A549 (cell line): ENCODE data around the gene HOXD8. TPM values are rescaled to one million over a fixed set of nuclear protein-coding genes. Genes with fewer than 3 reads are reported as not detected.

Source experiments
- ATAC-seq, 2 experiments: fragments of 200-7000 bp in 1 of 2; fragments of >200 bp in 1 of 2; cut with Nextera tagmentation in 1 of 2; cut with Tn5 transposase in 1 of 2; 3 replicates each; pipeline versions ENCODE4 v1.8.0 to v1.9.1; 2018 to 2020; ENCODE audit warnings: mild to moderate bottlenecking in 1 of 2, moderate library complexity in 1 of 2
- CTCF ChIA-PET: fragments of 300-600 bp; sonication (Branson Sonifier 250); formaldehyde crosslinking; extraction: SDS; loops from one replicate; lab custom pipeline; 2021; ENCODE audit warnings: antibody characterized with exemption, inconsistent platforms; lab: Yijun Ruan, JAX
- POLR2A ChIA-PET: fragments of 350-600 bp; formaldehyde crosslinking; extraction: SDS; loops from one replicate; lab custom pipeline; 2021; ENCODE audit warnings: antibody characterized with exemption, inconsistent platforms; lab: Yijun Ruan, JAX
- DNase-seq, 2 experiments: peaks; one replicate each; pipeline versions ENCODE4 v3.0.0 to v3.0.0-alpha.2; 2011 to 2016; ENCODE audit warnings: low read depth in 1 of 2, low spot score in 1 of 2
- FAIRE-seq: peaks from 2 replicates; lab custom pipeline; 2011; peaks lifted over from hg19 to GRCh38; lab: Jason Lieb, UNC
- H3K27ac ChIP-seq, 2 experiments: fragments of >200 bp; sonication (Bioruptor Twin); formaldehyde crosslinking; 3 replicates each; pipeline ENCODE4 v1.5.1; 2016 to 2017
- H3K4me1 ChIP-seq: fragments of >200 bp; sonication (Bioruptor Twin); formaldehyde crosslinking; 3 replicates; pipeline ENCODE4 v1.6.1; 2016
- H3K4me2 ChIP-seq: fragments of >200 bp; sonication (Bioruptor Twin); formaldehyde crosslinking; 3 replicates; pipeline ENCODE4 v1.6.1; 2016
- H3K4me3 ChIP-seq: fragments of >200 bp; sonication (Bioruptor Twin); formaldehyde crosslinking; 3 replicates; pipeline ENCODE4 v1.5.1; 2016
- H3K9me3 ChIP-seq: fragments of >200 bp; sonication (Bioruptor Twin); formaldehyde crosslinking; 3 replicates; pipeline ENCODE4 v1.6.1; 2016
- CEBPB ChIP-seq, 2 experiments: fragments of >200 bp in 1 of 2; sonication (Bioruptor Twin) in 1 of 2; formaldehyde crosslinking in 1 of 2; IDR thresholded peaks; 2 replicates each; pipeline ENCODE4 v1.6.1; 2012 to 2016
- CHD2 ChIP-seq: fragments of 150-350 bp; IDR thresholded peaks from 2 replicates; pipeline ENCODE4 v1.6.1; 2014; ENCODE audit warnings: low read length; ENCODE audit not compliant: partially characterized antibody
- CHD4 ChIP-seq: fragments of 200-600 bp; sonication (generic); IDR thresholded peaks from 2 replicates; pipeline ENCODE4 v1.6.1; 2016; ENCODE audit warnings: antibody characterized with exemption, mild to moderate bottlenecking, borderline replicate concordance
- EHF ChIP-seq: fragments of 250-450 bp; sonication (Bioruptor Pico); IDR thresholded peaks from 2 replicates; pipeline ENCODE4 v1.5.0; 2020; ENCODE audit warnings: mild to moderate bottlenecking
- EP300 ChIP-seq, 2 experiments: fragments of >200 bp; sonication (Bioruptor Twin); formaldehyde crosslinking; IDR thresholded peaks; 2 replicates in 1 of 2; 3 replicates in 1 of 2; pipeline ENCODE4 v1.6.1; 2016 to 2017
- ESRRA ChIP-seq: fragments of 150-350 bp; IDR thresholded peaks from 2 replicates; pipeline ENCODE4 v1.6.1; 2014; ENCODE audit warnings: mild to moderate bottlenecking, low read length, borderline replicate concordance
- FOSB ChIP-seq: fragments of 250-450 bp; sonication (Bioruptor Pico); IDR thresholded peaks from 2 replicates; pipeline ENCODE4 v1.5.0; 2020; ENCODE audit warnings: mild to moderate bottlenecking, moderate library complexity
- FOXS1 ChIP-seq: fragments of 250-450 bp; sonication (Bioruptor Pico); IDR thresholded peaks from 2 replicates; pipeline ENCODE4 v1.5.0; 2020; ENCODE audit warnings: mild to moderate bottlenecking, moderate library complexity
- HEYL ChIP-seq: fragments of 250-450 bp; sonication (Bioruptor Pico); IDR thresholded peaks from 2 replicates; pipeline ENCODE4 v1.8.0; 2021; ENCODE audit warnings: mild to moderate bottlenecking, moderate library complexity
- KDM5A ChIP-seq: fragments of 200-600 bp; sonication (generic); IDR thresholded peaks from 2 replicates; pipeline ENCODE4 v1.6.1; 2016; ENCODE audit warnings: antibody characterized with exemption, mild to moderate bottlenecking
- NFE2L2 ChIP-seq: fragments of 150-350 bp; conservative IDR thresholded peaks from 2 replicates; pipeline ENCODE4 v1.6.1; 2014; ENCODE audit warnings: low read length
- POLR2A ChIP-seq: IDR thresholded peaks from 2 replicates; pipeline ENCODE4 v1.6.1; 2012; ENCODE audit warnings: mild to moderate bottlenecking, low read length
- RAD21 ChIP-seq, 2 experiments: fragments of >200 bp in 1 of 2; sonication (Bioruptor Twin) in 1 of 2; formaldehyde crosslinking in 1 of 2; IDR thresholded peaks in 1 of 2; conservative IDR thresholded peaks in 1 of 2; 2 replicates in 1 of 2; 3 replicates in 1 of 2; pipeline ENCODE4 v1.6.1; 2012 to 2018; ENCODE audit warnings: inconsistent platforms in 1 of 2
- SREBF2 ChIP-seq: fragments of 450-650 bp; IDR thresholded peaks from 2 replicates; pipeline ENCODE4 v1.6.1; 2014; ENCODE audit warnings: mild to moderate bottlenecking, moderate library complexity
- ZC3H11A ChIP-seq: fragments of 450-650 bp; IDR thresholded peaks from 2 replicates; pipeline ENCODE4 v1.6.1; 2014; ENCODE audit warnings: antibody characterized with exemption, mild to moderate bottlenecking
- WGBS: methylation state at CpG from one replicate; pipeline ENCODE4 v1.1.6; 2017; ENCODE audit errors: missing lambda C conversion rate; 5-methylcytosine and 5-hydroxymethylcytosine counted together
- polyA plus RNA-seq, 4 experiments: library from polyadenylated mRNA; depleted of rRNA in 3 of 4; stranded (reverse); fragments of >200 nt; fragmentation: RNase III in 1 of 4; extraction: RNeasy Plus Mini Kit Qiagen cat#74134 plus additional on column Dnase treatment in 1 of 4; gene quantifications; 2 replicates in 3 of 4; 3 replicates in 1 of 4; pipeline ENCODE4 v1.2.3, GENCODE V29; 2011 to 2017
- TF ChIP-seq, protein P1 (sequence below): IDR thresholded peaks from 2 replicates; pipeline ENCODE4 v1.6.1; 2012; ENCODE audit warnings: low read depth, borderline replicate concordance
- TF ChIP-seq, protein P2 (sequence below): fragments of 250-450 bp; sonication (Bioruptor Pico); IDR thresholded peaks from 2 replicates; pipeline ENCODE4 v1.5.0; 2021; ENCODE audit warnings: mild to moderate bottlenecking, moderate library complexity, borderline replicate concordance
- TF ChIP-seq, protein P3 (sequence below): IDR thresholded peaks from 2 replicates; pipeline ENCODE4 v1.6.1; 2012
- TF ChIP-seq, protein P4 (sequence below): fragments of >200 bp; sonication (Bioruptor Twin); formaldehyde crosslinking; IDR thresholded peaks from 2 replicates; pipeline ENCODE4 v1.6.1; 2016

HOXD8 gene
- polyA plus RNA-seq, 2 of the 4 experiments (the other 2 are of a cell fraction), result 3.8 to 8.5 TPM

DNA sequence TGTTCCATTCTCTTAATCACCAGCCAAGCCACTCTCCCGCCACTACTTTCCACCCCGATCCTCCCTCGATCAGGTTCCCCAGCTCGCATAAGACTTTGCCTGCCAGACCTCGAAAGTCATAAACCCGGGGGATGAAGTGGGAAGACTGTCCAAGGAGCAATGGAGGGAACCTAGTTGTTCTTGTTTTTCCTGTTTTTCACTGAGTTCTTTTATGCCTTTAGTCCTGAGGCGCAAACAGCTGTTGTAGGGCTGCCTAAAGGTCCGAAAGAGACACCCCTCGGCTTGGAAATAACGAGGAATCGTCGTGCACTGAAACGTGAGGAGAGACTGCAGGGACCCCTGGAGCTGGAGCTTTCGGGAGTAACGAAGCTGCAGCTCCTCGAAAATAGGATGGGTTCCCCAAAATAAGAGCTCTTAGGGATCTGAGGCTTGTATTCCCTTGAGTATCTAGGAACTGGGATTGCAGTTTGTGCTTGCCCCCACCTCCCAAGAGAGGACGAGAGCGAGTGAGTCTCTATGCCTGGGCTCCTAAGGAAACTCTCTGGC, 31.6 kb upstream of the HOXD8 start:
- peak; percentile 21 to 46; a peak in 4 of 6 replicates for ATAC-seq
- 7% methylated on average over 18 of the region's 18 CpGs for WGBS
- no peak for DNase-seq
- Histone ChIP-seq H3K4me1 (peaks cover 7% of the 10 kb centered on the region; the same call in 2 of the 3 replicates), H3K27ac (peak overlapping the region in 1 of 2 experiments; percentile 90; a peak in 3 of 6 replicates), H3K4me3 (peak overlapping the region; percentile 55), H3K4me2 (peak overlapping the region; percentile 84), H3K9me3 (no peaks in the 10 kb centered on the region)
- TF ChIP-seq CHD2 (no peak), RAD21 (conservative IDR thresholded peaks at IDR 0.05 in 1 of 2, IDR thresholded peaks at IDR 0.05 in 1 of 2) (0 out of 5 replicates have a peak, but pooled peaks of 1 of the 2 experiments have one; percentile 8), CEBPB (IDR thresholded peaks at IDR 0.05) (no peak), KDM5A (no peak), EP300 (IDR thresholded peaks at IDR 0.05) (no peak), FOXS1 (CRISPR knock-in tag) (no peak), POLR2A (no peak; the same call in 1 of the 2 replicates)
- TF ChIP-seq, protein P1, sequence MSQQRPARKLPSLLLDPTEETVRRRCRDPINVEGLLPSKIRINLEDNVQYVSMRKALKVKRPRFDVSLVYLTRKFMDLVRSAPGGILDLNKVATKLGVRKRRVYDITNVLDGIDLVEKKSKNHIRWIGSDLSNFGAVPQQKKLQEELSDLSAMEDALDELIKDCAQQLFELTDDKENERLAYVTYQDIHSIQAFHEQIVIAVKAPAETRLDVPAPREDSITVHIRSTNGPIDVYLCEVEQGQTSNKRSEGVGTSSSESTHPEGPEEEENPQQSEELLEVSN, result 0 out of 2 replicates have a peak, but pooled peaks have one; percentile 46
- CTCF ChIA-PET, result interaction anchor here (0.6 to 4.5 kb wide), 32 partner anchors 9 to 1443 kb away, joined by 3 to 57 read pairs (median 4); partner anchors contain the start of genes EVX2 and HOXD11
- POLR2A ChIA-PET, result interaction anchor here (0.5 to 1.1 kb wide), 2 partner anchors 13 to 35 kb away, joined by 3 to 4 read pairs; no protein-coding TSS in a partner anchor
- no peak for FAIRE-seq

DNA sequence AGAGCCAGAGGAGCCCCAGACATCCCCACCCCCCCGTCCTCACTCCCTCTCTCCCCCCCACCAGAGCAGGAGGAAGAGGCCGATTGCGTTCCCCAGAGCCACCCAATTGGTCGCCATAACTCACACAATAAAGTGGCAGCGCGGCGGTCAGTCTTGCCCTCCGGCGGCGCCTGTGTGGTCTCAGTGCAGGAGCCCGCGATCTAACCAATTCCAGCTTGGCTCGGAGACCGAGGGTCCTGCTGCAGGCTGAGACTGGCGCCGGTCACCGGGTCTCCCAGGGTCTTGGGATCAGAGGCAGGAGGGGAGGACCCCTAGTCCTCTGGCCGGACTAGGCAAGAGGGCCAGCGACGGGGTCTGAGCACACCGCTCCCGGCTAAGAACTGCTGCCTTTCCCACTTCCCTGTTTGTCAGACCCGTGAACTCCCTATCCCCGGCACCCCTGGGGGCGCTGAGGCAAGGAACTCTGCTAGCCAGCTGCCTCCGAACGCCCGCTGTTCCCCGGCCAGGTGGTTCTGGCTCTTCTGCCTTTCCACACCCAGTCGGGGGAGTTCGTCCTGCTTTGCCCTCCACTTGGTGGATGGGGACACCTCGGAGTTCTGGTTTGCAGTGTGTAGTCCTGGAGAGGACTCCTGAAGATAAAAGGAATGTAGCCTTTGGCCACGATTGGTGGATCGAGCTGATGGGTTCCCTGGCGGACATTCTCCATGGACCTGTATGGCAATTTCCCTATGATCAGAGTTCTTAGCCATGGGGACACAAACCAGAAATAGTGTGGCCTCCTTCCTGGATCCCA, 30.9 kb upstream of the HOXD8 start:
- peak overlapping the region in 1 of 2 experiments; percentile 90; a peak in 2 of 6 replicates for H3K27ac ChIP-seq
- ChIA-PET POLR2A (no interaction called here), CTCF (interaction anchor here (0.7 to 4.5 kb wide), 21 partner anchors 8 to 1067 kb away, joined by 3 to 57 read pairs (median 7); partner anchors contain the start of genes EVX2 and HOXD11)
- WGBS, result 66% methylated on average over 18 of the region's 35 CpGs
- TF ChIP-seq CHD4, result no peak
- no peak for TF ChIP-seq ESRRA
- TF ChIP-seq, protein P2, sequence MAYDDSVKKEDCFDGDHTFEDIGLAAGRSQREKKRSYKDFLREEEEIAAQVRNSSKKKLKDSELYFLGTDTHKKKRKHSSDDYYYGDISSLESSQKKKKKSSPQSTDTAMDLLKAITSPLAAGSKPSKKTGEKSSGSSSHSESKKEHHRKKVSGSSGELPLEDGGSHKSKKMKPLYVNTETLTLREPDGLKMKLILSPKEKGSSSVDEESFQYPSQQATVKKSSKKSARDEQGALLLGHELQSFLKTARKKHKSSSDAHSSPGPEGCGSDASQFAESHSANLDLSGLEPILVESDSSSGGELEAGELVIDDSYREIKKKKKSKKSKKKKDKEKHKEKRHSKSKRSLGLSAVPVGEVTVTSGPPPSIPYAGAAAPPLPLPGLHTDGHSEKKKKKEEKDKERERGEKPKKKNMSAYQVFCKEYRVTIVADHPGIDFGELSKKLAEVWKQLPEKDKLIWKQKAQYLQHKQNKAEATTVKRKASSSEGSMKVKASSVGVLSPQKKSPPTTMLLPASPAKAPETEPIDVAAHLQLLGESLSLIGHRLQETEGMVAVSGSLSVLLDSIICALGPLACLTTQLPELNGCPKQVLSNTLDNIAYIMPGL, result no peak
- no peak for TF ChIP-seq FOSB (CRISPR knock-in tag)
- no peak for TF ChIP-seq HEYL
- TF ChIP-seq POLR2A, result no peak
- TF ChIP-seq EHF (CRISPR knock-in tag), result no peak
- TF ChIP-seq ZC3H11A, result no peak
- TF ChIP-seq, protein P3, sequence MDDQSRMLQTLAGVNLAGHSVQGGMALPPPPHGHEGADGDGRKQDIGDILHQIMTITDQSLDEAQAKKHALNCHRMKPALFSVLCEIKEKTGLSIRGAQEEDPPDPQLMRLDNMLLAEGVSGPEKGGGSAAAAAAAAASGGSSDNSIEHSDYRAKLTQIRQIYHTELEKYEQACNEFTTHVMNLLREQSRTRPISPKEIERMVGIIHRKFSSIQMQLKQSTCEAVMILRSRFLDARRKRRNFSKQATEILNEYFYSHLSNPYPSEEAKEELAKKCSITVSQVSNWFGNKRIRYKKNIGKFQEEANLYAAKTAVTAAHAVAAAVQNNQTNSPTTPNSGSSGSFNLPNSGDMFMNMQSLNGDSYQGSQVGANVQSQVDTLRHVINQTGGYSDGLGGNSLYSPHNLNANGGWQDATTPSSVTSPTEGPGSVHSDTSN, result no peak
- no peak for TF ChIP-seq FOXS1 (CRISPR knock-in tag)
- no peak for TF ChIP-seq NFE2L2
- TF ChIP-seq, protein P4, sequence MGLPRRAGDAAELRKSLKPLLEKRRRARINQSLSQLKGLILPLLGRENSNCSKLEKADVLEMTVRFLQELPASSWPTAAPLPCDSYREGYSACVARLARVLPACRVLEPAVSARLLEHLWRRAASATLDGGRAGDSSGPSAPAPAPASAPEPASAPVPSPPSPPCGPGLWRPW, result no peak
- TF ChIP-seq KDM5A, result no peak
- no peak for TF ChIP-seq SREBF2
- TF ChIP-seq, protein P1, result no peak
- DNase-seq, result no peak
- peak overlapping the region; percentile 84 for H3K4me2 ChIP-seq
- no peaks in the 10 kb centered on the region for H3K9me3 ChIP-seq
- ATAC-seq, result peak; percentile 8 to 43; a peak in 3 of 6 replicates
- no peak for FAIRE-seq
- peak overlapping the region; percentile 55; the same call in 2 of the 3 replicates for H3K4me3 ChIP-seq
- H3K4me1 ChIP-seq, result peaks cover 11% of the 10 kb centered on the region; the same call in 2 of the 3 replicates
